T47D (cell line): ENCODE results near the gene TMEM63A.
A peak's percentile ranks its signal among the peaks of the same experiment; 100 is the strongest.

Experiments used
- DNase-seq, 2 experiments: peaks; one replicate each; pipeline versions ENCODE4 v3.0.0 to v3.0.0-alpha.2; 2011 to 2012; ENCODE audit warnings: low read depth in 1 of 2, low spot score in 1 of 2
- JUND ChIP-seq: IDR thresholded peaks from 2 replicates; pipeline ENCODE4 v1.6.1; 2012; ENCODE audit warnings: low read depth
- in situ Hi-C: cut with HindIII; loops from 2 replicates; pipeline ENCODE4 v1.10.0; 2016; ENCODE audit warnings: low sequenced_read_pairs, low pct_unique_long_range_greater_than_20kb

The TMEM63A gene

DNA sequence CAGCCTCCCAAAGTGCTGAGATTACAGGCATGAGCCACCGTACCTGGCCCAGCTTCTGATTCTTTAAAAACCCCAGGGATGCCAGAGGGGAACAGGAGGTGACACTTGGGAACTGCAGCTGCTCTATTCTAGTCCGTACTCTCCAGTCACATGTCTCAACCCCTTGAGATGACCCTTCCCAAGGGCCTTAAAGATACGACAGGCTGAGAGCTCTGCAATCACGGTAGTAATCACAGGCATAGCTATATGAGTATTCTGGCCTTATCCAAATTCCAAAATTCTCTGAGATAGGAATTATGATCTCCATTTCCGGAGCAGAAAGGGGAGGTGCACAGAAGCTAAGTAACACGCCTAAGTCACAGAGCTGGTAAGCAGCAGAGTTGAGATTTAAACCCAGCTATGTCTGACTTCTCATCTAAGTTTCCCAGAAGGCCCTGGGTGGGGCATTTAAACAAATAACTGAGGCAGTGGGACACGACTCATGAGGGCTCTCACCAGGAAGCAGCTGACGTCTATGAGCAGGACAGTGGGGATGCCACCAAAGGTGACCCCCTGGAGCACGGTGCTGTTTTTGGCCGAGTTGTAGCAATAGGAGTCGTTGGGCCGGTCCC is 5.2 kb downstream of the TMEM63A start:
- in situ Hi-C loops, result no loop called here
- no peak for TF ChIP-seq JUND

DNA sequence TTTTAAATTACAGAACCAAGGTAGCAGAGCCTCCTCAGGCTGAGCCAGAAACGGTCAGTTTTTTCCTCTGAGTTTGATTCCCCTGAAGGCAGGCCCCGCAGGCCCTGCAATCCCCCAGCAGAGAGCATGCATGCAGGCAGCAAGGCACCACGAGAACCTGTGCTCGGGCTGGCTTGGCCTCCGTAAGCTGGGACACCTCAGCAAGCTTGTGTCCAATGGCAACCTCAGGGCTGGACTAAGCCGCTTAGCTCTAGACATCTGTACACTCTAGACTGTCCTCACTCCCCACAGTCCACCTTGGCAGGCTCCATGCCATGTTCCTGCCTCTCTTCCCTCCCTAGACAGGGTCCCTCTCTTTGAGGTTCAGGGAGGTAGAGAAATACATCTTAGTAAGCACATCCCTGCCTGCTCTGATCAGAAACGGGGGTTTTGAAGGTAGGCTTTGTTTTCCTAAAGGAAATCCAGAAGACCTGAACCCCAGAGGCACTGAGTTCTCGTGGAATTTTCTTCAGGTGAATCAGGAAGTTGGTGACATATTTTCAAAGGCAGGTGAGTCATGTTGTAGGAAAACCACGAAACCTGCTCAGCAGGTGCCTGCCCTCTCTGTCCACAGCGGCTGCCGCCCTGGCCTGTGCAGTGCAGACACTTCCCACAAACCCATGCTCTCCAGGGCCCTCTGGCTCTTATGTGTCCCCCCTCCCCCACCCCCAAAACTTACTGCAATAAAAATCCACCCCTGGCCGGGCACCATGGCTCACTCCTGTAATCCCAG is 7.0 kb downstream of the TMEM63A start:
- in situ Hi-C loops, result no loop called here
- TF ChIP-seq JUND, result peak; percentile 93

More for the DNA sequence above, 5.2 kb downstream of the TMEM63A start:
- DNase-seq, result no peak

GRCh38 chr1:225874431-225874830 is 7.7 kb downstream of the TMEM63A start:
- TF ChIP-seq JUND, result no peak
- in situ Hi-C loops, result no loop called here
- no peak for DNase-seq

More for the DNA sequence above, 7.0 kb downstream of the TMEM63A start:
- DNase-seq, result peak; percentile 82 to 97

GRCh38 chr1:225873281-225873850 is 8.8 kb downstream of the TMEM63A start:
- in situ Hi-C loops, result no loop called here
- TF ChIP-seq JUND, result no peak
- DNase-seq, result no peak

DNA sequence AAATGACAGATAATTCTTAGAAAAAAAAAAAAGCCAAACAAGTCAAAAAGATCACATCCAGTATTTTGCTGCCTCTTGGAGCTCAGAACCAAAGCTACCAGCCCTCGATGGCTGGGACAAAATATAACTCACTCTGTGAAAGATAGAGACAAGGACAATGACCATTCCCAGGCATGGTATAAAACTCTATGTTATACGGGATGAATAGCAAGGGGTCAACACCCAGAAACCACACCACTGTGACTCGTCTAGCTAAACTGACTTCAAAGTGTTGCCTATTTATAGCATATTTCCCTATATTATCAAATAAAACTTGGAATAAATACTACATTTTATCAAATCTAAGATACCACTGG is 10.1 kb downstream of the TMEM63A start:
- no peak for TF ChIP-seq JUND
- in situ Hi-C loops, result no loop called here
- no peak for DNase-seq

DNA sequence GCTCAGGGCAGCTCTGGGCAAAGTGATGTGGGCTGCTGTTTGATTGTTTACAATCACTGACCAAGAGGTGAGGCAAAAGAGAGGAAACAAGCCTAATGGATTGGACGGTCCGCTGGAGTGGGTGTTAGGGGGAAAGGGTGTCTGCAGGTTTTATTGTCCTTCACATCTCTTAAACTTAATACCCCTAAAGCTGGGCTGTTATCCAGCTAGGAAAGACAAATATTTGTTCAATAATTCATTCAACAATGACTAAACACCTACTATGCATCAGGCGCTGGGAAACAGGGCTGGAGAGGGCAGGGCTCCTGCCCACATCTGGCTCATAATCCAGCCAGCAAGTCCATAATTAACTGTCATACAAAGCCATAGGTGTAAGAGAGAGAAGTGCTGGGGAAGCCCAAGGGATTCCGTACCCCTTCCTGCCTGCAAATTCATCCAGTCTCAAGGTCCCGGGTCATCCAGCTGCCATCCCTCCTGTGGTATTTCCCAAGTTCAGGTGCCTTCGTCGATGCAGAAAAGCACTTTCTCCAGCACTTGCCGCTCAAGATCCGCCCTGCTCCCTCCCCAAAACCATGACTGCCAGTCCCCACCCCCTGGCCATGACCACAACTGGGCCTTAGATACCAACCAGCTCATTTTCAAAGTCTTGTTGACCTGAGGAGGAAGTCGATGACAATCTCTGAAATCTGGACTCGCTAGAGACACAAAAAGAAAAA is 10.7 kb downstream of the TMEM63A start:
- TF ChIP-seq JUND, result no peak
- no peak for DNase-seq
- in situ Hi-C loops, result no loop called here

GRCh38 chr1:225870911-225871310 is 11.3 kb downstream of the TMEM63A start:
- in situ Hi-C loops, result no loop called here
- no peak for TF ChIP-seq JUND
- DNase-seq, result no peak

DNA sequence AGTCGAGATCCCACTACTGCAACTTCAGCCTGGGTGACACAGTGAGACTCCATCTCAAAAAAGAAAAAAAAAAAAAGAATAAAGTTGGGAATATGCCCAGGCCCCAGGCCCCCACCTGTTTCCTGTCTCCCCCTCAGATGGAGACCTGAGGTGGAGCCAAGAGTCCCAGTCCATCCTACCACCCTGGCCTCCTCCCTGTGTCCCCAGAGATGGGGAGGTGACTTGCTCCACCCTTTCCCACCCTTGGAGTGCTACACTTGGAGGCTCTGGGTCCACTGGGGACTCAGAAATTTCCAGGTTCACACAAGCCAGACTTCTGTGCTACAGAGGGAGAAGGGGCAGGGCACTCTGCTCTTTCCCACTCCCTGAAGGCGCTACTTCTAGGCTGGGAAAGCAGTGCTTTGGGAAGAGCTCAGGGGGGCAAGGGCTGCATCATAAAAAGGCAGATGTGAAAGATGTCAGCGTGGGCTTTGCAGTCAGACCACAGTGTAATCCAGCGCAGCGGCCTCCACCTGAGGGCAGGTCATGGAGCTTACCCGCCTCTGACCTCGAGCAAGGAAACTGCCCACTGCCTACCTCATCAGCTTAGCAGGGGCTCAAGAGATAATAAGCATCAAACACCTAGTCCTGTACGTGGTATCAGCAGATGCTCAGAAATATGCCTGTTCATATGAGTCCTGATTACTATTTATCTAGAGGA is 13.4 kb downstream of the TMEM63A start:
- DNase-seq, result no peak
- in situ Hi-C loops, result no loop called here
- TF ChIP-seq JUND, result no peak

GRCh38 chr1:225866981-225867380 is 15.2 kb downstream of the TMEM63A start:
- in situ Hi-C loops, result no loop called here
- DNase-seq, result no peak
- TF ChIP-seq JUND, result no peak

DNA sequence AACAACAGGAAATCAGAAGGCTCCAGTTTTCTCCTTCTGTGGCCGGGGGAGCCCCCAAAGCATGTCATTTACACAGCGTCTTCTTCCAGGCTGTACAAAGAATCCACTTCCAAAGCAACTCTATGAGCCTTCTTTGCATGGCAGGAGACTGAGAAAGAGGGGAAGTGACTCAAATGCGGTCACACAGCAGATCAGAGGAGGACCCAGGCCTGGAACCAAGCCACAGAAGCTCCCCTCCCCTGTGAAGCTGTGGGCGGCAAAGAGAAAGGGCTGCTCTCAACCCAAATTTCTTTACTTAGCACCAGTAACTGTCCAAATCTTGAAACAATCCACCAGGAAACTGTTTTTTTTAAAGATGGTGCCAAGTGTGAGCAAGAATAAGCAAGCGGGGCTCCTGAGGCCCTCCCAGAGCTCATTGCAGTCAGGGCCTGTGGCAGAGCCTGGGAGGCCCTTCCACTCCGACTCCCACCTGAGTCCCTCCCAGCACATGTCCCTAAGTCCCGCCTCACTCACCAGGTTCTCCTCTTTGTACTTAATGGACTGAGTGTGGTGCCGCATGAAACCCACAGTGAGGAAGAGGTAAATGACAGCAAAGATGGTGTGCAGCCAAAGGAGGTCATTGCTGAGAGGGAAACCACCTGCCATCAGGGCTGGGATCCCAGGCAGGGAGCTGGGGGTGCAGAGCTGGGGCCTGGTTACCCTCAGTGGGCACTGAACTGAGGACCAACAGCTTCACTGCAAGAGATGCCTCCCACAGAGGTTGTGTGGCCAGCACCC is 15.9 kb downstream of the TMEM63A start:
- DNase-seq, result no peak
- no peak for TF ChIP-seq JUND
- in situ Hi-C loops, result no loop called here

DNA sequence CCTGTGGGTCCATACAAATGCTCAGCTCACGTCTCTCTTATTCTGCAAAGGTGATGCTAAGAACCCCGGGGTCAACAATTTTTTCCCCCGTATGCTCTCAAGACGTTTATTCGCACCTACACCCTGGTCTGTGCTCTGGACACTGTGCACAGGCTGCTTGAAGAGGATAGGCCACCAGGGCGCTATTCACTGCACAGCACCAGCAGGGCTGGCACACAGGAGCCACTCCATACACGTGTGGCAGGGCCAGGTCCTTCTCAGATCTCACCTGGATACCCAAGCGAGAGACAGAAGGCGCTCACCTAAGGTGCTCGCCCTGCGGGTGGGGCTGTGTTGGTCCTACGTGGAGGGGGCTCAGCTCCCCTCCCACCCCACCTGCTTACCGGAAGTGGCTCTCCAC is 16.7 kb downstream of the TMEM63A start:
- in situ Hi-C loops, result no loop called here
- TF ChIP-seq JUND, result no peak
- no peak for DNase-seq

DNA sequence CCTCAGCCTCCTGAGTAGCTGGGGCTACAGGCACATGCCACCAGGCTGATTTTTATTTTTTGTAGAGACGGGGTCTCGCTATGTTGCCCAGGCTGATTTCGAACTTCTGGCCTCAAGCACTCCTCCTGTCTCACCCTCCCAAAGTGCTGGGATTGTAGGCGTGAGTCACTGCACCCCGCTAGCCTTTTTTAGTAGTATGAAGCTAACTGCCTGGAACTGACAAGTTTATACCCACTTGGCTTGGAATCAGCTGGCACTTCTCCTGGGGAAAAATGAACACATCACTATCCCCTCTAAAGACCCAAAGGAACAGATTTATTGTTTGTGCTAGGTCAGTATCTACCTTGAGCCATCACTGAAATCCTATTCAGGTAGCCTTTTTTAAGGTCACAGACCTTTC is 19.0 kb downstream of the TMEM63A start:
- in situ Hi-C loops, result no loop called here
- TF ChIP-seq JUND, result no peak
- DNase-seq, result no peak
